Measurements from ENCODE around the gene GBP5. TPM values are rescaled to one million over a fixed set of nuclear protein-coding genes. Genes with fewer than 3 reads are reported as not detected.

Gene GBP5
- total and polyA plus RNA-seq, 12 donors, result 0.18 to 31.0 (median 2.4) TPM

- no peak for DNase-seq
- Histone ChIP-seq H3K4me3 (no peak overlapping the region), H3K9me3 (replicated peaks in 1 of 3) (no peaks in the 10 kb centered on the region), H3K27ac (no peak overlapping the region), H3K27me3 (no peaks in the 10 kb centered on the region), H3K36me3 (replicated peaks in 1 of 2) (no peaks in the 10 kb centered on the region), H3K4me1 (replicated peaks in 1 of 2) (no peaks in the 10 kb centered on the region)
- 64 to 75% (median 74%) methylated on average over 4 of the region's 4 CpGs for WGBS, 4 donors
- TF ChIP-seq POLR2A (IDR thresholded peaks at IDR 0.05), result no peak
- TF ChIP-seq CTCF (IDR thresholded peaks at IDR 0.05), result no peak
- intact Hi-C loops (cut with DNase I), result loop anchor here in 1 of 2 donors (10.0 kb wide), 1 partner anchor 100 kb away; no protein-coding TSS in a partner anchor
Measured at GRCh38 chr1:89254658-89255287, 17.9 kb downstream of the GBP5 start.

GRCh38 chr1:89243046-89243445, 29.6 kb downstream of the GBP5 start:
- H3K27me3 ChIP-seq, result no peaks in the 10 kb centered on the region
- intact Hi-C loops (cut with DNase I), result no loop called here
- H3K27ac ChIP-seq, result no peak overlapping the region
- TF ChIP-seq CTCF (IDR thresholded peaks at IDR 0.05), result no peak
- no peak for TF ChIP-seq POLR2A (IDR thresholded peaks at IDR 0.05)
- no peak overlapping the region for H3K4me3 ChIP-seq
- no peaks in the 10 kb centered on the region for H3K36me3 ChIP-seq (replicated peaks in 1 of 2)
- no peaks in the 10 kb centered on the region for H3K4me1 ChIP-seq (replicated peaks in 1 of 2)
- DNase-seq, result no peak
- no peaks in the 10 kb centered on the region for H3K9me3 ChIP-seq (replicated peaks in 1 of 3)
- 75 to 80% (median 78%) methylated on average over 3 of the region's 3 CpGs for WGBS, 4 donors

Other genes with a start within 250 kb of the GBP5 start
- 10 to 100 TPM; 14.8 to 54.4 (median 26.8) TPM for gene GBP3, start 250.0 kb downstream of the GBP5 start, total RNA-seq
- gene GBP3, start 250.0 kb downstream of the GBP5 start, polyA plus RNA-seq, result 10 to 100 TPM in 2 of 3 donors, 1 to 10 TPM in 1; 4.1 to 27.0 (median 10.1) TPM
- 100 to 1,000 TPM in 1 of 9 donors, 10 to 100 TPM in 5, 1 to 10 TPM in 3; 6.1 to 107 (median 15.6) TPM for gene GBP1, start 207.7 kb downstream of the GBP5 start, total RNA-seq
- 10 to 100 TPM; 13.9 to 25.4 (median 20.4) TPM for gene GBP1, start 207.7 kb downstream of the GBP5 start, polyA plus RNA-seq
- 100 to 1,000 TPM in 7 of 9 donors, 10 to 100 TPM in 2; 13.8 to 257 (median 200) TPM for gene GBP2, start 146.7 kb downstream of the GBP5 start, total RNA-seq
- 100 to 1,000 TPM; 184 to 356 (median 313) TPM for gene GBP2, start 146.7 kb downstream of the GBP5 start, polyA plus RNA-seq
- gene GBP7, start 96.9 kb downstream of the GBP5 start, total RNA-seq, result under 1 TPM in 7 of 9 donors, not detected in 2; 0.14 to 0.74 (median 0.32) TPM
- gene GBP7, start 96.9 kb downstream of the GBP5 start, polyA plus RNA-seq, result 1 to 10 TPM; 1.3 to 3.2 (median 2.0) TPM
- 10 to 100 TPM in 3 of 9 donors, 1 to 10 TPM in 6; 4.7 to 63.5 (median 8.3) TPM for gene GBP4, start 73.9 kb downstream of the GBP5 start, total RNA-seq
- 1 to 10 TPM; 6.2 to 8.9 (median 6.8) TPM for gene GBP4, start 73.9 kb downstream of the GBP5 start, polyA plus RNA-seq
- under 1 TPM in 3 of 9 donors, not detected in 6; 0.07 to 0.54 (median 0.08) TPM for gene GBP6, start 91.2 kb upstream of the GBP5 start, total RNA-seq
- gene GBP6, start 91.2 kb upstream of the GBP5 start, polyA plus RNA-seq, result under 1 TPM in 2 of 3 donors, not detected in 1; 0.08 to 0.24 TPM